Sigmoid colon (tissue), 7 donors: ENCODE data around the gene PRELID3B. TPM values are rescaled to one million over a fixed set of nuclear protein-coding genes. Genes with fewer than 3 reads are reported as not detected.

Source experiments
- DNase-seq: peaks from one replicate; pipeline ENCODE4 v3.0.0-alpha.2; 2019
- H3K27ac ChIP-seq, 4 donors: fragments of 200-600 bp; sonication (generic); one replicate each; pipeline ENCODE4 v1.5.1; 2016 to 2019; ENCODE audit warnings: mild to moderate bottlenecking in 1 of 4
- H3K27me3 ChIP-seq, 3 donors: fragments of 200-600 bp; sonication (generic); one replicate each; pipeline ENCODE4 v1.5.1; 2019; ENCODE audit warnings: mild to moderate bottlenecking in 1 of 3
- H3K36me3 ChIP-seq, 4 donors: fragments of 200-600 bp; sonication (generic); one replicate each; pipeline ENCODE4 v1.5.1; 2016 to 2019
- H3K4me1 ChIP-seq, 4 donors: fragments of 200-600 bp; sonication (generic); one replicate each; pipeline ENCODE4 v1.5.1; 2017 to 2019
- H3K4me3 ChIP-seq, 4 donors: fragments of 200-600 bp; sonication (generic); one replicate each; pipeline ENCODE4 v1.5.1; 2017 to 2019; ENCODE audit warnings: mild to moderate bottlenecking in 2 of 4, moderate library complexity in 1 of 4
- H3K9me3 ChIP-seq, 4 donors: fragments of 200-600 bp in 3 of 4; sonication (generic) in 3 of 4; one replicate each; pipeline versions ENCODE4 v1.5.1 to v1.6.1; 2013 to 2019
- EP300 ChIP-seq, 4 donors: sonication (generic); formaldehyde crosslinking; IDR thresholded peaks; one replicate each; pipeline ENCODE4 v1.6.1; 2017; ENCODE audit warnings: antibody characterized with exemption in 4 of 4
- POLR2A ChIP-seq, 2 donors: fragments of 450-650 bp; IDR thresholded peaks; one replicate each; pipeline ENCODE4 v1.6.1; 2016; ENCODE audit warnings: antibody characterized with exemption in 2 of 2, mild to moderate bottlenecking in 2 of 2, moderate library complexity in 2 of 2
- POLR2AphosphoS5 ChIP-seq, 4 donors: sonication (generic); formaldehyde crosslinking; IDR thresholded peaks; one replicate each; pipeline ENCODE4 v1.6.1; 2017; ENCODE audit warnings: antibody characterized with exemption in 4 of 4
- WGBS, 2 donors: extraction: QIAGEN DNeasy Blood & Tissue Kit; methylation state at CpG; one replicate each; pipeline ENCODE4 v1.1.7; 2013; 5-methylcytosine and 5-hydroxymethylcytosine counted together
- intact Hi-C: fragments of 100-400 bp; cut with DNase I; formaldehyde crosslinking; loops from one replicate; pipeline ENCODE4 v1.15.1; 2023
- polyA plus RNA-seq, 3 donors: library from polyadenylated mRNA; stranded (reverse); fragments of 200-250 nt; gene quantifications; one replicate each; pipeline ENCODE4 v1.2.3, GENCODE V29; 2013
- total RNA-seq, 4 donors: library from RNA; depleted of rRNA; stranded (reverse); fragments of >200 nt; gene quantifications; one replicate each; pipeline ENCODE4 v1.1.0, GENCODE V29; 2016
- TF ChIP-seq, protein P1 (sequence below), 4 experiments: fragments of 450-650 bp in 3 of 4; fragments of 200-600 bp in 1 of 4; IDR thresholded peaks; one replicate each; pipeline ENCODE4 v1.5.1; 2016 to 2019; ENCODE audit warnings: antibody characterized with exemption in 4 of 4, mild to moderate bottlenecking in 3 of 4, moderate library complexity in 2 of 4
- donor health status: healthy with polysubstance abuse.
- donor health status: Bipolar disorder and iron deficiency.
- donor health status: healthy.

Gene PRELID3B
- total and polyA plus RNA-seq, 7 donors = 27.4 to 189 (median 43.9) TPM

DNA sequence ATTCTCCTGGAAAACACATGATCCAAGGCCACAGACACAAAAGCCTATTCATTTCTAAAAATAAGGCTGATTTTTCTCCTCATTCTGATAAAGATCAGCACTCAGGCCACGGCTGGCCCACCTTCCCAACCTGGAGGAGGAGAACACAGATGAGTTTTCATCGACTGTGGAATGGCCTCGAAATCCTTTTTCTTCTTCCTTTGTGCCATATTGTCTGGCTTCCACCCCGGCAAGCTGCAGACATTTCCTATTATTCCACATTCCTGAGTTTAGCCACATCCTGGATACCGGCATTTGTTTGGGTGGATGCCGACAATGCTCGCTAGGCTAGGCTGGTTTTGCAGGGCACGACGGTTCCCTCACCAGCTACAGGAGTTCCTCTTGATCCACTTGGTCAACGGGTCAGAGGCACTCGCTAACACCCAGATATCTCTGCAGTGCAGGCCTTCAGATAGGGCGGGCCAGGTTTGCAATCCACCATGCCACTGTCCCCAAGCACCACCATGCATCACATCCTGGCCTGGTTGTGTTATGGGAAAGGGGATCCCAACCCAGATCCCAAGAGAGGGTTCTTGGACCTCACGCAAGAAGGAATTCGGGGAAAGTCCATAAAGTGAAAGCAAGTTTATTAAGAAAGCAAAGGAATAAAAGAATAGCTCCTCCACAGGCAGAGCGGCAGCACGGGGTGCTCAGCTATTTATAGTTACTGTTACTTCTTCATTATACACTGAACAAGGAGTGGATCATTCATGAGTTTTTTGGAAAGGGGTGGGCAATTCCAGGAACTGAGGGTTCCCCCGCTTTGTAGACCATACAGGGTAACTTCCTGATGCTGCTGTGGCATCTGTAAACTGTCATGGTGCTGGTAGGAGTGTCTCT is 31.4 kb downstream of the PRELID3B start:
- peak overlapping the region in 3 of 4 donors; percentile 7 to 46 (median 42) for H3K27ac ChIP-seq
- intact Hi-C loops = no loop called here
- TF ChIP-seq, protein P1, sequence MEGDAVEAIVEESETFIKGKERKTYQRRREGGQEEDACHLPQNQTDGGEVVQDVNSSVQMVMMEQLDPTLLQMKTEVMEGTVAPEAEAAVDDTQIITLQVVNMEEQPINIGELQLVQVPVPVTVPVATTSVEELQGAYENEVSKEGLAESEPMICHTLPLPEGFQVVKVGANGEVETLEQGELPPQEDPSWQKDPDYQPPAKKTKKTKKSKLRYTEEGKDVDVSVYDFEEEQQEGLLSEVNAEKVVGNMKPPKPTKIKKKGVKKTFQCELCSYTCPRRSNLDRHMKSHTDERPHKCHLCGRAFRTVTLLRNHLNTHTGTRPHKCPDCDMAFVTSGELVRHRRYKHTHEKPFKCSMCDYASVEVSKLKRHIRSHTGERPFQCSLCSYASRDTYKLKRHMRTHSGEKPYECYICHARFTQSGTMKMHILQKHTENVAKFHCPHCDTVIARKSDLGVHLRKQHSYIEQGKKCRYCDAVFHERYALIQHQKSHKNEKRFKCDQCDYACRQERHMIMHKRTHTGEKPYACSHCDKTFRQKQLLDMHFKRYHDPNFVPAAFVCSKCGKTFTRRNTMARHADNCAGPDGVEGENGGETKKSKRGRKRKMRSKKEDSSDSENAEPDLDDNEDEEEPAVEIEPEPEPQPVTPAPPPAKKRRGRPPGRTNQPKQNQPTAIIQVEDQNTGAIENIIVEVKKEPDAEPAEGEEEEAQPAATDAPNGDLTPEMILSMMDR (IDR thresholded peaks at IDR 0.05) = no peak
- TF ChIP-seq POLR2A (IDR thresholded peaks at IDR 0.05) (no peak), POLR2AphosphoS5 (IDR thresholded peaks at IDR 0.05) (no peak), EP300 (IDR thresholded peaks at IDR 0.05) (no peak)

DNA sequence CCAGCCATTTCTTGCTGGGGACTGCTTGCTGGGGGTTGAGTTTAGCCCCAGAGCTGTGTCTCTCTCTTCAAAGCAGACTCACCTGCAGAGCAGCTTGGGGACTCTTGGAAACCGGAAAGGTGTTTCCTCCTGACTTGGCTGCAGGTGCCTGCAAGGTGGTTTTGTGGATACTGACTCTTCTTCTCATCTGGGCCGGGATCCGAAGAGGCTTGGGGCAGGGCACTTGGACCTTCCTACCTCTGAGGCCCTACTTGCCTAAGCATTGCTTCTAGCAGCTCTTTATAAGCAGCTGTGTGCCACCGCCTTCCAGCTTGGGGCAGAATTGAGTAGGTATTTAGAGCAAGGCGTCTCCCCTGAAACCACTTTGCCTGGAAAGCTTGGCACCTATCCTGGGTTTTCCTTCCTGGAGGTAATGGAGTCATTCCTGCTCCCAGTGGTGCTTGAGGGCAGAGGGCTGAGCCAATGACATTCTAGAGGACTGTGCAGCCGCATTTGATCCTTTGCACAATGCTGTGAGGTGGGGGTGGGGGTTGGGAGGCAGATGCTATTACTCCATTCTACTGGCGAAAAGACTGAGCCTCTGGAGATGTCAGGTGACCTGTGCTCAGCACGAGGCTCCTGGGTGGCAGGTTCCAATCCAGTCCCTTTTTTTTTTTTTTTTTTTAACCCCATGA is 32.1 kb downstream of the PRELID3B start:
- H3K9me3 ChIP-seq = no peaks in the 10 kb centered on the region
- DNase-seq = peak; percentile 49
- H3K27ac ChIP-seq = peak overlapping the region in 2 of 4 donors; percentile 11 to 42
- H3K4me3 ChIP-seq = no peak overlapping the region
- TF ChIP-seq POLR2A (IDR thresholded peaks at IDR 0.05) (no peak), EP300 (IDR thresholded peaks at IDR 0.05) (no peak), POLR2AphosphoS5 (IDR thresholded peaks at IDR 0.05) (no peak)
- TF ChIP-seq, protein P1 (IDR thresholded peaks at IDR 0.05) = no peak
- intact Hi-C loops = no loop called here
- H3K4me1 ChIP-seq = peaks cover 0 to 22% (median 16%) of the 10 kb centered on the region in 4 donors
- WGBS, 2 donors = 23 to 69% methylated on average over 8 of the region's 8 CpGs
- no peaks in the 10 kb centered on the region for H3K36me3 ChIP-seq
- no peaks in the 10 kb centered on the region for H3K27me3 ChIP-seq

More for the DNA sequence above, 31.4 kb downstream of the PRELID3B start:
- peak; percentile 65 for DNase-seq
- Histone ChIP-seq H3K27me3 (no peaks in the 10 kb centered on the region), H3K4me3 (no peak overlapping the region), H3K9me3 (no peaks in the 10 kb centered on the region), H3K4me1 (peaks cover 0 to 15% (median 8%) of the 10 kb centered on the region in 4 donors), H3K36me3 (no peaks in the 10 kb centered on the region)
- 76 to 84% methylated on average over 17 of the region's 17 CpGs for WGBS, 2 donors

DNA sequence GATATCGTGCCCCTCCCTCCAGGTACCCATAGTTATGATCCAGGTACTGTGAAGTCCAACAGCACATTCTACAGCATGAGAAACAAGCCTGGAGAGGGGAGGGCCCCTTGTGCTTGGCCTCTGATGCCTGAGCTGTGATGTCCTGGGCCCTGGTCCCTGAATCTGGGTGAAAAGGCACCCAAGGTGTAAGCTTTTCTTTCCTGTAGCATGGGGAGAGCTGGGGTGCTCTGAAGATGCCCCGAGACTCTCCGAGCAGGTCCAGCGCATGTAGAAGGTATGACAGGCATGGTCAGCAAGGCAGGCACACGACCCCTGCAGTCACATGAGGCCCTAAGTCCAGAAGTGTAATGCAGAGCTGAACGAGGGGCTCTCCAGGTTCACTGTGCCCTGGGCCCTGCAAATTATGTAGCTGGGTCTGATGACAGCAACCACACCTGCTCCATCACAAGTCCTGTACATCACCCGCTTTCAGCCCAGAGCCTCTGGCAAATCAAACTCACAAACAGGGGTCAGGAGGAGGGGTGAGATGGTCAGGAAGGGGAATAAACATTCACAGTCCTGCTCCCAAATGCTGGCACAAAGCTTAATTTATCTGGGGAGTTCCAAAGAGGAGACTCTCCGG is 33.8 kb downstream of the PRELID3B start:
- Histone ChIP-seq H3K9me3 (no peaks in the 10 kb centered on the region), H3K4me3 (no peak overlapping the region), H3K36me3 (no peaks in the 10 kb centered on the region), H3K27ac (no peak overlapping the region), H3K4me1 (peaks cover 0 to 39% (median 32%) of the 10 kb centered on the region in 4 donors), H3K27me3 (no peaks in the 10 kb centered on the region)
- WGBS, 2 donors = 92 to 93% methylated on average over 8 of the region's 8 CpGs
- intact Hi-C loops = no loop called here
- TF ChIP-seq, protein P1 (IDR thresholded peaks at IDR 0.05) = no peak
- TF ChIP-seq EP300 (IDR thresholded peaks at IDR 0.05) (no peak), POLR2AphosphoS5 (IDR thresholded peaks at IDR 0.05) (no peak), POLR2A (IDR thresholded peaks at IDR 0.05) (no peak)
- peak; percentile 51 for DNase-seq

DNA sequence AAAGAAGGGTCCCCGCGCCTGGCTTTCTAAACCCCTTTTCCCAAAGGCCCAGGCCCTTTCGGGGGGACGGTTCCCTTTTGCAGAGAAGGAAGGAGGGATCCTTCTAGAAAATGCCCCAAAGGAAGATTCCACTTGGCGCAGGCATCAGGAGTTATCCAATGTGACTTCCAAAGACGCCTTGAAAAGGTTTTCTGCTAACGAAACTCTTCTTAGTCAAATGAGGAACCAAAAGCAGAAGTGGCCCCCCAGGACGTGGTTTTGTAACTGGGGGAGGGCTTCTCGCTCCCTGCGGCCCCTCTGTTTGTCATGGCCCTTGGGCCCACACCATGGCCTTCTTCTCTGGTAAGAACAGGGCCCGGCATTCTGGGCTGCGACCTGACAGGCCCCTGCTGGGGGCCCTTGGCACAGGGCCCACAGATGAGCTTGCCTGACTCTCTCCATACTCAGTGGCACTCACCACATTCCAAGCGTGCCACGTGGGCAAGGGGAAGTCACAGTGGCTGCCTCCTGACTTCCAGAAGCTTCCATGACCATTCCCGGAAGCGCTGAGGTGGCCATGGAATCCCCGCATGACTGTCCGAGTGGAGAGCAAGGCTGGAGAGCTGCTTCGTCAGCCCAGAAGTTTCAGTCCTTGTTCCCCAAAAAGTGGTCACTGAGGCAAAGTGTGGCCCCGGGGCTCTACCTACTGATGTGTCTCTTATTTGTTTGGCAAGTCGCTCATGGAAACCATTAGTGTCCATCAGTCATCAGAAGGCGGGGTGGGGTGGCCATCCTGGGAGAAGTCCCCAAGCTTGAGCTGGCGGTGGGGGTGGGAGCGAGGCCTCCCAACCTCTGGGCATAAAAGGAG is 34.7 kb downstream of the PRELID3B start:
- Histone ChIP-seq H3K27me3 (no peaks in the 10 kb centered on the region), H3K9me3 (no peaks in the 10 kb centered on the region), H3K27ac (peak overlapping the region; percentile 83 to 89 (median 84)), H3K4me3 (peak overlapping the region; percentile 72 to 89 (median 79)), H3K4me1 (peaks cover 0 to 48% (median 38%) of the 10 kb centered on the region in 4 donors), H3K36me3 (no peaks in the 10 kb centered on the region)
- 67 to 87% methylated on average over 24 of the region's 24 CpGs for WGBS, 2 donors
- peak; percentile 77 for DNase-seq
- intact Hi-C loops = loop anchor here (2.0 kb wide), 1 partner anchor 25 kb away; the partner anchor contains the start of gene ATP5F1E
- TF ChIP-seq POLR2A (IDR thresholded peaks at IDR 0.05) = no peak
- peak in 1 of 4 donors; percentile 15 for TF ChIP-seq POLR2AphosphoS5 (IDR thresholded peaks at IDR 0.05)
